HG02588 (cell line): ENCODE data around the gene TBC1D21.

Experiments
- ATAC-seq: cut with Tn5 transposase; IDR thresholded peaks from one replicate; pipeline ENCODE4 v1.9.1; 2021; ENCODE audit warnings: mild to moderate bottlenecking, moderate library complexity; ENCODE audit not compliant: unreplicated experiment

Gene TBC1D21

DNA sequence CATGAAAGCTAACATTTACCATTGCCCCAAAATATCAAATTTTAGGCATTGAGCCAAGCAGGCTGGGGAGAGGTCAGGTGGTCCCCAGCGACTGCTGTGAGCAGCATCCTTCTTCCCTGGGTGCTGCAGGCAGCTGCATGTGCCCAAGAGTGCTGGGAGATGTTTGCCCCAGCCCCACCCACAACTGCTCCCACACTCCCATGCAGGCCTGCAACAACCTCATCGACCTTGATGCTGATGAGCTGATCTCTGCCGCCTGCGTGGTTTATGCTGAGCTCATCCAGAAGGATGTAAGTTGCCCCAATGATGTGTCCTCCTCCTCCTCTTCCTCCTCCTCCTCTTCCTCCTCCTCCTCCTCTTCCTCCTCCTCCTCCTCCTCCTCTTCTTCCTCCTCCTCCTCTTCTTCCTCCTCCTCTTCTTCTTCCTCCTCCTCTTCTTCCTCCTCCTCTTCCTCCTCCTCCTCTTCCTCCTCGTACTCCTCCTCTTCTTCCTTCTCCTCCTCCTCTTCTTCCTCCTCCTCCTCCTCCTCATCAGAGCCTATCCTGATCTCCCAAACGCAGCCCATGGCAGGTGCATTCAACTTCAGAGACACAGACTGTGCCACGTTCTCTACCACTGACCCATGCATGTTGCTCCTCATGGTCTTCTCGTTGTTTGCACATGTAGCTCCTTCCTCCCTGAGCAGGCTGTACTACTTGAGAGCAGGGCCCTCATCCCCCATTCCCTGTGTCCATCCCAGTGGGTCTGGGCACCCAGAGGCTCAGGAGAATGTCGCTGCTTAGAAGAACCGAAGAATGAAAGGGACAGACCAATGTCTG lies 15.1 kb downstream of the TBC1D21 start:
- no peak for ATAC-seq

DNA sequence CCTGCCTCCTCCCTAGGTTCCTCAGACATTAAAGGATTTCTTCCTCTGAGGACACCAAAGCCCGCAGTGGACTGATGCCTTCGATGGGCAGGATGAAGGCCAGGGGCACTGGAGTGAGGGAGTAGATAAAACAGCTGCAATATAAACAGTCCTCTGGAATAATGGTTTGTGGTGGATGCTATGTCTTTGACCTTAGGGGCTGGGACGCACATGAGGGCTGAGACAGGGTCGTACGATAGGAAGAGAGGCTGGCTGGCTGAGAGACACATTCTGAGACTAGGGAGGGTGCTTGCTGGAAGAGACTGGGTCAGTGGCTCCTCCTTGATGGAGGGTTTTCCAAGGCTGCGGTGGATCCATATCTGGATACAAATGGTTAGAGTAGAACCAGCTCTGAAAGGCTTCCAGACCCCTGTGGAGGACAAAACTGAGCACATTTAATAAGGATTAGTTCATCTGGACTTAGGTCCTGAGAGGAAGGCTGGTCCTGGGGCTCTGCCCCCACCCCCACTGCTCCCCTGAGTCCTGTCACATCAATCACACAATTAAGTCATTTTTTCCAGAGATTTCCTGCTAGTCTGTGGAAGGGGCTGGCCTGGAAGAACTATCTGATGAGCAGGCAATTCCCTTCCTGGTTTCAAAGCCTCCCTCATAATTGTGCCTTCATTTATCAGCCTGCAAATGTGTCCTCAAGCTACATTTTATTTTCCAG lies 15.8 kb downstream of the TBC1D21 start:
- ATAC-seq: no peak

DNA sequence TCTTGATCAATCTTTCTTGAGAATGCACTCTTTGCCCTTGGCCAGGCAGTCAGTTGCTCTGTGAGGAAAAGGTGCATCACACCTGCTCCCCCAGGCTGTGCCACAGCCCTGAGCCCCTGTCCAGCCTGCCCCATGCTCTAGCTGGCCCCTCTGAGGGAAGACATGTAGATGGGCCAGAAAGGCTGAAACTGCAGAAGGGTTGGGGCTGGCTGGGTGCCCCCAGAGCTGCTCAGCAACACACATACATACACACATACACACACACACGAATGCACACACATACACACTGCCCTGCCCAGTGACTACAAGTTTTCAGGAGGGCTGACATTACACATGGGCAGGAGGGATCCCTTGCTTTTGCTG lies 16.4 kb downstream of the TBC1D21 start:
- no peak for ATAC-seq

DNA sequence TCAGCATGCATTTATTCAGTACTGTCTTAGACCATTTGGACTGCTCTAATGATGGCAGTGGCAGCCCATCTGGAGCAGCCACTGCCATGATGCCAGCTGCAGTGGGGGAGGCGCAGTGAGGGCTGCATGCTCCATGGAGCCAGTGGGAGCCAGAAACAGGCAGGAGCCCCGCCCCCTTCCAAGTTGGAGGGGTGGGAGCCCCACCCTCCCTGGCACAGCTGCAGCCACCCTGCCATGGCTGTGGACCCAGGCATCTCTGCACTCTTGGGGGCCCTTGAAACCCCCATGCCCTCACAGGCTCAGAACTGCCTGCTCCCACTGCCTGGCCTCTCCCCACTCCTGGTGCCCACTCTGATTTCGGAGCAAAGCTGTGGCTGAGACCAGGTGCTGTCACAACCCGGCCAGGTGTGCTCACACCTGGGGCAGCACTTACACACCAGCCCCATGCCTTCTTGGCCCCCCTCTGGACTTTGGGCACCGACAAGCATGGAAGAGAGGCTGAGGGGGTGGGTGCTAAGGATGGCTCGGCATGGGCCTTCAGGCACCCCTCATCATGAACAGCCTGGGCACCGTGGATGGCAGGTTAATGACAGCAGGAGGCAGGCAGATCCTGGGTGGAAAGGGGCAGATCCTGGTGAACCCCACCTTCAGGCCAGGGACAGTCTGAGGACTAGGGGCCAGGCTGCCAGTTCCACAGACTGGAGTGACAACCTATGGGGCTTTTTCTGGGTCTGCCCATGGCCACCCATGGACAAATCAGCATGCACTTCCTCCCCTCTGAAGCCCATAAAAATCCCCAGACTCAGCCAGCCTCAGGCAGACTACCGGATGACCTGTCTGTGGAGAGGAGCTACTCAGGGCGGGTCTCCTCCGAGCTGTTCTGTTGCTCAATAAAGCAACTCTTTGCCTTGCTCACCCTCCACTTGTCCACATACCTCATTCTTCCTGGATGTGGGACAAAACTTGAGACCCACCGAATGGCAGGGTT lies 18.3 kb downstream of the TBC1D21 start:
- no peak for ATAC-seq

GRCh38 chr15:73892446-73893226 lies 19.3 kb downstream of the TBC1D21 start:
- ATAC-seq: no peak

- ATAC-seq: no peak
Measured at GRCh38 chr15:73894133-73894814, 20.9 kb downstream of the TBC1D21 start.

GRCh38 chr15:73897441-73898261 lies 24.3 kb downstream of the TBC1D21 start:
- no peak for ATAC-seq

DNA sequence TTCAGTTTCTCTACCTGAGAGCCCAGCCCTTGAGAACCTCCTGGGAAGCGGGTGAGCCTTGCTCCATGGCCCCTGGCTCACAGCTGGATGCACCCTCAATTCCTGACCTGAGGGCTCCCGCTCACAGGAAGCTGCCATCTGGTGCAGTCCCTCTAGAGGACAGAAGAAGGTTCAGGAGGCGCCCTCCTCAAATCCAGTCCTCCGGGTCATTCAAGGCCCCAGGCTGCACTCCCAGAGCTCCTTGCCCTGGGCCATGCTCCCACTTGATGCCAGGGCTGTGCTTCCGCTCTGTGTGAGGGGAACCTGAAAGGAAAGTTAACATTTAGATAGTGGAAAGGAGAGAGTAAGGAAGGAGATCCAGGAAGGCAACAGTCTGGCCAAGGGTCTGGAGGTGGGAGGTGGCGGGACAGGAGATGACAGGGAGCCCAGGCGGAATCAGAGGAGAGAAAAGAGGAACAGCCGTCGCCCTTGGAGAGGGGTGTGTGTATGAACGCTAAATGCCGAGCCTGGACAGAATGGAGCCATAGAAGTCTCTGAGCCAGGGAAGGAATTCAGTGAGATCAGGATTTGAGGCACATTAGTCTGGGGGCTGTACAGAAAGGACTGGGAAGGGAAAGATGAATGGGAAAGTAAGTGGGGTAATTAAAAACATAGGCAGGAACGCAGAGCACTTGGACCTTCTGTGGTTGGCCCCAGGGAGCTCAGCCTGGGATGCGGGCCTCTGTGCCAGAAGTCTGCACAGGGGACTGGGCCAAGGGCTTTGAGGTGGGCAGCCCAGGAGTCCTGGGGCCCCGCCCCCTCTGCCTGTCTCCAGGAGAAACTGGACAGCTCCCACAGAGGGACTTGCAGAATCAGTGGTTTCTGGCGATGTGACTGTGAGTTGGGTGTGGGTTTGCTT lies 26.1 kb downstream of the TBC1D21 start:
- ATAC-seq: no peak

DNA sequence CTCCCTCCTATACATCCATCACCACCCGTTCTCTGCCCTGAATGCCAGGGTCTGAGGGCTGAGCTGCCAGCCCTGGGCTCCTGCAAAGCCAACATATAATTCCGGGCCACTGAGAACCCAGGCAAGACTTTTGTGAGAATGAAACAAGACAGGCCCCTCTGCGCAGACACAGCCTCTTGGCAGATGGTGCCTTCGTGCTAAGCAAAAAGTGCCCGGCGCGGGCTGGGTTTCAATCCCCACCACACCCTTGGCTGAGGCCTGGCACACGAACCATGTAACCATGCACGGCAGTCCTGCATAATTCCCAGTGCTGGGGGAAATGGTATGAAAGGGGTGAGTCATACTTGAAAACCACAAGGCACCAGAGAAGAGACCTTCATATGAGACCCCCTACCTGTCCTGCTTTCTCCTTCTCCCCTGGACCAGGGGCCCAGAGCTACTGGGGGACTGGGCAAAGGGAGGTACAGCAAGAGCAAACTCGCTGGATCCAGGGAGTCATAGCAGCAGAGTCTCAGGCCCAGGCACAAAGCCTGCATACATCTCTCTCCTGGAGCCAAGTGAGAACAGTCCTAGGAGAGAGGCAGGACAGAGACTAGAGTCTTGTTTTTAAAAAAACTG lies 26.8 kb downstream of the TBC1D21 start:
- ATAC-seq: no peak

DNA sequence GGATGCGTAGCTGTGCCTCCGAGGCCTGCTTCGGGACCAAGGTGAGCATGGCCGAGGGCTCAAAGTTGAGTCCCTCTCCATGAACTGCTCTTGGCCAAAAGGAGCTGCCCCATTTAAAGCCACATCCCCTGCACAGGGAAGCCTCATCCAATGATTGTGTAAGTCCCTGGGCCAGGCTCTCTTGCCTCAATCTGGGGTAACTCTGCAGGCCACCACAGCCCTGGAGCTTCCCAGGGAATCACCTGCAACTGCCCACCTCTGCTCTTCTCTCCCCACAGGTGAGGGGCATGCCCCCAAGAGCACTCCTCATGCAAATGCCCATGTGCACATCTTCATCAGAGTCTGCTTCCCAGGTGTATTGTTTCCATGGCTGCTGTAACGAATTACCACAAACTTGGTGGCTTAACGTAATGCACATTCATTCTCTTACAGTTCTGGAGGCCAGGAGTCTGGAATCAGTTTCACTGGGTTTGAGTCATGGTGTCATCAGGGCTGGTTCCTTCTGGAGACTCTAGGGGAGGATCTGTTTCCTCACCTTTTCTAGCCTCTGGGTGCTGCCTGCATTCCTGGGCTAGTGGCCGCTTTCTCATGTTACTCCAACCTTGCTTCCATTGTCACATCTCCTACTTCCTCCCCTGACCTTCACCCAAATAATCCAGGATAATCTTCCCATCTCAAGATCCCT lies 27.9 kb downstream of the TBC1D21 start:
- ATAC-seq: no peak

DNA sequence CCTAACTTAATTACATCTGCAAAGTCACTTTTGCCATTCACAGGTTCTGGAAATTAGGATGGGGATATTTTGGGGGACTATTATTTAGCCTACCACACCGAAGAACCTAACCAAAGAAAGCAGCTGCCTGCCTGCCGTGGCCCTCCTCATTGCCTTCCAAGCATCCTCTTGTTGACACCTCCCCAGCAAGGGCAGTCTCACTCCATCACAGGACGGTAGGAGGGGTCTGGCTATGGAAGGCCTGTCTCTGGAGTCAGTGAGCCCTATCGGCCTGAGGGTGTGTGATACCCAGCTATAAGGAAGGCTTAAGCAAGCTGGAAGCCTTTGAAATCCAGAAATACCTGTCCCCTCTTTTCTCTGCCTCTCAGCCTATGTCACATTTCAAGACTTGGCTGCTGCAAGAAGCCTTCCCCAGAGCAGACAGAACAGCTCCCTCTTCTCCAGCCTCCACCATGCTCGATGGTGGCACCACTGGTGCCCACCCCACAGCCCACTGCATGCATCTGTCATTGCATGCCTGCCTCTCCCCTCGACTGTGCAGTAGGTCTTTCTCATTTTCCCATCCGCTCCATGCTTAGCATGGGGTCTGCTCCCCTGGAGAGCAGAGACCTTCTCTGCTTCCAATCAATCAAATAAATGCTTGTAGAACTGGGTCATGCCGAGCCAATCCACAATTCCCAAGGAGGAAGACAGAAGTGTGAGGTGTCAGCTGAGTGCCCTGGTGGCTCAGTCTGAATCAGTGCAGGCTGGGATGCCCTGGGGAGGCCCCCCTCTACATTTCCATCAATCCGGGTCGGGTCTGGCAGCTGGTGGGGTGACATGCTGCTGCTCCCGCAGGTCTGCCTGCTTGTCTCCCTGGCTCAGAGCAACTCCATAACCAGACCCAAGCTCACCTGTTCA lies 29.0 kb downstream of the TBC1D21 start:
- ATAC-seq: no peak

DNA sequence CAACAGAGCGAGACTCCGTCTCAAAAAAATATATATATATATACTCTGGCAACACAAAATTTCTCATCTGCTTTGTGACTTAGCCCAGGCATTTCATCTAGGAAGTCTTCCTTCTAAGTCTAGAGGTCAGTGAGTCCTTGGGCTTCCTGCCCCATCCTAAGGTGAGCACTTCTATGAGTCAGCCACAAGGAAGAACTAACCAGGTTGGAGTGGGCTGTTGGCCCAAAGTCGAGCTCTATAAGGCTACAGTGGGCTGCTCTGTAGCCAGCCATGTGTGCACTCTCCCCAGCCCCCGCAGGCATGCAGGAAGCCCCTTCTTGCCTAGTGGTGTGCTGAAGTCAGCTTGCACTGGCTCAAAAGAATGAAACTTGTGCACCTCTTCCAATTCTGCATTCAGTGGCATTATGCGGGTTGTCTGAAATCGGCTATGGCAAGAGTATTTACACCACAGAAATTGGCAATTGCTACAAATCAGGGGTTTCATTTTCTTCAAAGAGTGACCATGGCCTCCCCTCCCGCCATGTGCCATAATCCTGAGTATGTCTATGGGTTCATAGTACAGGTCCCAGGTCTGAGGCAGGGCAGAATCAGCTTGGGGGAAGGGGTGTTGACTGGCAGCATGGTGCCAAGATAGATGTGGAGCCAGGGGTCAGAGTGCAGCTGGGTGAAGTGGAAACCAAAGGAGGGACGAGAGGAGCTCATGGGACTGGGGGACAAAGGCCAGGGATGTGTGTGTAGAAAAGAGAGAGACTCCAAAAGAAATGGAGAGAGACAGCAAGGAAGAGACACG lies 30.9 kb downstream of the TBC1D21 start:
- no peak for ATAC-seq

GRCh38 chr15:73905225-73905827 lies 32.0 kb downstream of the TBC1D21 start:
- no peak for ATAC-seq

- ATAC-seq: no peak
Measured at GRCh38 chr15:73906346-73907034, 33.1 kb downstream of the TBC1D21 start.
